ENCODE data around the gene CRYZ.

CRYZ gene

GRCh38 chr1:74732960-74733603 is at the start of gene CRYZ, which contains the start of gene TYW3:
Gene CRYZ (minus strand): TSS chr1:74733050. CDS start chr1:74724821, 8,229 bp downstream.
Gene TYW3 (plus strand): TSS chr1:74733152. CDS start chr1:74733245, 93 bp downstream.
- H3K4me3 ChIP-seq (ENCODE audit: low read length): peak within 1 kb of the TSS; percentile 51; the same call in 1 of the 2 replicates
- H3K4me1 ChIP-seq (ENCODE audit: control insufficient read depth, insufficient read depth, low read length): peaks cover 2% of the 10 kb centered on the region; the same call in 1 of the 2 replicates
- peak; percentile 35 for DNase-seq (ENCODE audit: low read depth, low spot score)
- H3K36me3 ChIP-seq (ENCODE audit: control insufficient read depth, insufficient read depth, low read length): peaks cover 5% of the 10 kb centered on the region; the same call in 1 of the 2 replicates
- no peaks in the 10 kb centered on the region for H3K27me3 ChIP-seq (ENCODE audit: control insufficient read depth, insufficient read depth, low read length)
- no CpG with 5 or more reads among the region's 30 CpGs for WGBS (ENCODE audit: insufficient coverage, insufficient read length)
- H3K27ac ChIP-seq (ENCODE audit: low read length): no peak within 1 kb of the TSS
- H3K9me3 ChIP-seq (ENCODE audit: control insufficient read depth, insufficient read depth, low read length): no peaks in the 10 kb centered on the region

GRCh38 chr1:74780594-74780993 is 47.7 kb upstream of the CRYZ start:
- DNase-seq (ENCODE audit: low read depth, low spot score): no peak
- H3K27me3 ChIP-seq (ENCODE audit: control insufficient read depth, insufficient read depth, low read length): no peaks in the 10 kb centered on the region
- no CpG with 5 or more reads among the region's 2 CpGs for WGBS (ENCODE audit: insufficient coverage, insufficient read length)
- H3K4me1 ChIP-seq (ENCODE audit: control insufficient read depth, insufficient read depth, low read length): no peaks in the 10 kb centered on the region
- H3K27ac ChIP-seq (ENCODE audit: low read length): no peak overlapping the region
- H3K9me3 ChIP-seq (ENCODE audit: control insufficient read depth, insufficient read depth, low read length): no peaks in the 10 kb centered on the region
- H3K4me3 ChIP-seq (ENCODE audit: low read length): no peak overlapping the region
- no peaks in the 10 kb centered on the region for H3K36me3 ChIP-seq (ENCODE audit: control insufficient read depth, insufficient read depth, low read length)

- Histone ChIP-seq H3K27ac (ENCODE audit: low read length) (no peak overlapping the region), H3K36me3 (ENCODE audit: control insufficient read depth, insufficient read depth, low read length) (no peaks in the 10 kb centered on the region), H3K4me1 (ENCODE audit: control insufficient read depth, insufficient read depth, low read length) (no peaks in the 10 kb centered on the region), H3K27me3 (ENCODE audit: control insufficient read depth, insufficient read depth, low read length) (no peaks in the 10 kb centered on the region), H3K9me3 (ENCODE audit: control insufficient read depth, insufficient read depth, low read length) (no peaks in the 10 kb centered on the region), H3K4me3 (ENCODE audit: low read length) (no peak overlapping the region)
- DNase-seq (ENCODE audit: low read depth, low spot score): no peak
These were observed 46.9 kb upstream of the CRYZ start for GRCh38 chr1:74779750-74780149.

GRCh38 chr1:74777525-74777924 is 44.7 kb upstream of the CRYZ start:
- H3K36me3 ChIP-seq (ENCODE audit: control insufficient read depth, insufficient read depth, low read length): no peaks in the 10 kb centered on the region
- H3K27me3 ChIP-seq (ENCODE audit: control insufficient read depth, insufficient read depth, low read length): no peaks in the 10 kb centered on the region
- no CpG with 5 or more reads among the region's 1 CpG for WGBS (ENCODE audit: insufficient coverage, insufficient read length)
- H3K4me3 ChIP-seq (ENCODE audit: low read length): no peak overlapping the region
- no peak for DNase-seq (ENCODE audit: low read depth, low spot score)
- no peak overlapping the region for H3K27ac ChIP-seq (ENCODE audit: low read length)
- no peaks in the 10 kb centered on the region for H3K9me3 ChIP-seq (ENCODE audit: control insufficient read depth, insufficient read depth, low read length)
- H3K4me1 ChIP-seq (ENCODE audit: control insufficient read depth, insufficient read depth, low read length): no peaks in the 10 kb centered on the region

GRCh38 chr1:74775735-74776134 is 42.9 kb upstream of the CRYZ start:
- DNase-seq (ENCODE audit: low read depth, low spot score): no peak
- H3K4me1 ChIP-seq (ENCODE audit: control insufficient read depth, insufficient read depth, low read length): no peaks in the 10 kb centered on the region
- WGBS (ENCODE audit: insufficient coverage, insufficient read length): no CpG with 5 or more reads among the region's 2 CpGs
- H3K36me3 ChIP-seq (ENCODE audit: control insufficient read depth, insufficient read depth, low read length): no peaks in the 10 kb centered on the region
- no peaks in the 10 kb centered on the region for H3K9me3 ChIP-seq (ENCODE audit: control insufficient read depth, insufficient read depth, low read length)
- no peaks in the 10 kb centered on the region for H3K27me3 ChIP-seq (ENCODE audit: control insufficient read depth, insufficient read depth, low read length)
- no peak overlapping the region for H3K4me3 ChIP-seq (ENCODE audit: low read length)
- H3K27ac ChIP-seq (ENCODE audit: low read length): no peak overlapping the region

- no CpG with 5 or more reads among the region's 2 CpGs for WGBS (ENCODE audit: insufficient coverage, insufficient read length)
- Histone ChIP-seq H3K4me1 (ENCODE audit: control insufficient read depth, insufficient read depth, low read length) (no peaks in the 10 kb centered on the region), H3K36me3 (ENCODE audit: control insufficient read depth, insufficient read depth, low read length) (no peaks in the 10 kb centered on the region), H3K4me3 (ENCODE audit: low read length) (no peak overlapping the region), H3K27ac (ENCODE audit: low read length) (no peak overlapping the region), H3K9me3 (ENCODE audit: control insufficient read depth, insufficient read depth, low read length) (no peaks in the 10 kb centered on the region), H3K27me3 (ENCODE audit: control insufficient read depth, insufficient read depth, low read length) (no peaks in the 10 kb centered on the region)
- no peak for DNase-seq (ENCODE audit: low read depth, low spot score)
These were observed 40.7 kb upstream of the CRYZ start for GRCh38 chr1:74773582-74773981.

- H3K9me3 ChIP-seq (ENCODE audit: control insufficient read depth, insufficient read depth, low read length): no peaks in the 10 kb centered on the region
- WGBS (ENCODE audit: insufficient coverage, insufficient read length): no CpG with 5 or more reads among the region's 1 CpG
- H3K27ac ChIP-seq (ENCODE audit: low read length): no peak overlapping the region
- no peak overlapping the region for H3K4me3 ChIP-seq (ENCODE audit: low read length)
- H3K27me3 ChIP-seq (ENCODE audit: control insufficient read depth, insufficient read depth, low read length): no peaks in the 10 kb centered on the region
- no peak for DNase-seq (ENCODE audit: low read depth, low spot score)
- no peaks in the 10 kb centered on the region for H3K4me1 ChIP-seq (ENCODE audit: control insufficient read depth, insufficient read depth, low read length)
- H3K36me3 ChIP-seq (ENCODE audit: control insufficient read depth, insufficient read depth, low read length): no peaks in the 10 kb centered on the region
These were observed 40.1 kb upstream of the CRYZ start for GRCh38 chr1:74772945-74773344.

GRCh38 chr1:74771913-74772515 is 39.2 kb upstream of the CRYZ start:
- no CpG with 5 or more reads among the region's 7 CpGs for WGBS (ENCODE audit: insufficient coverage, insufficient read length)
- DNase-seq (ENCODE audit: low read depth, low spot score): no peak
- Histone ChIP-seq H3K27ac (ENCODE audit: low read length) (no peak overlapping the region), H3K9me3 (ENCODE audit: control insufficient read depth, insufficient read depth, low read length) (no peaks in the 10 kb centered on the region), H3K4me1 (ENCODE audit: control insufficient read depth, insufficient read depth, low read length) (no peaks in the 10 kb centered on the region), H3K4me3 (ENCODE audit: low read length) (no peak overlapping the region), H3K27me3 (ENCODE audit: control insufficient read depth, insufficient read depth, low read length) (no peaks in the 10 kb centered on the region), H3K36me3 (ENCODE audit: control insufficient read depth, insufficient read depth, low read length) (no peaks in the 10 kb centered on the region)

GRCh38 chr1:74767490-74767889 is 34.6 kb upstream of the CRYZ start:
- Histone ChIP-seq H3K27me3 (ENCODE audit: control insufficient read depth, insufficient read depth, low read length) (no peaks in the 10 kb centered on the region), H3K36me3 (ENCODE audit: control insufficient read depth, insufficient read depth, low read length) (no peaks in the 10 kb centered on the region), H3K27ac (ENCODE audit: low read length) (no peak overlapping the region), H3K4me1 (ENCODE audit: control insufficient read depth, insufficient read depth, low read length) (no peaks in the 10 kb centered on the region), H3K4me3 (ENCODE audit: low read length) (no peak overlapping the region), H3K9me3 (ENCODE audit: control insufficient read depth, insufficient read depth, low read length) (no peaks in the 10 kb centered on the region)
- DNase-seq (ENCODE audit: low read depth, low spot score): no peak
- WGBS (ENCODE audit: insufficient coverage, insufficient read length): no CpG with 5 or more reads among the region's 3 CpGs

- H3K4me1 ChIP-seq (ENCODE audit: control insufficient read depth, insufficient read depth, low read length): no peaks in the 10 kb centered on the region
- H3K36me3 ChIP-seq (ENCODE audit: control insufficient read depth, insufficient read depth, low read length): no peaks in the 10 kb centered on the region
- H3K4me3 ChIP-seq (ENCODE audit: low read length): no peak overlapping the region
- no peak overlapping the region for H3K27ac ChIP-seq (ENCODE audit: low read length)
- H3K27me3 ChIP-seq (ENCODE audit: control insufficient read depth, insufficient read depth, low read length): no peaks in the 10 kb centered on the region
- no peaks in the 10 kb centered on the region for H3K9me3 ChIP-seq (ENCODE audit: control insufficient read depth, insufficient read depth, low read length)
- WGBS (ENCODE audit: insufficient coverage, insufficient read length): no CpG with 5 or more reads among the region's 2 CpGs
- no peak for DNase-seq (ENCODE audit: low read depth, low spot score)
These were observed 33.7 kb upstream of the CRYZ start for GRCh38 chr1:74766579-74766978.

- no peak overlapping the region for H3K27ac ChIP-seq (ENCODE audit: low read length)
- no peak overlapping the region for H3K4me3 ChIP-seq (ENCODE audit: low read length)
- no peaks in the 10 kb centered on the region for H3K4me1 ChIP-seq (ENCODE audit: control insufficient read depth, insufficient read depth, low read length)
- no CpG with 5 or more reads among the region's 4 CpGs for WGBS (ENCODE audit: insufficient coverage, insufficient read length)
- H3K27me3 ChIP-seq (ENCODE audit: control insufficient read depth, insufficient read depth, low read length): no peaks in the 10 kb centered on the region
- no peaks in the 10 kb centered on the region for H3K36me3 ChIP-seq (ENCODE audit: control insufficient read depth, insufficient read depth, low read length)
- DNase-seq (ENCODE audit: low read depth, low spot score): no peak
- no peaks in the 10 kb centered on the region for H3K9me3 ChIP-seq (ENCODE audit: control insufficient read depth, insufficient read depth, low read length)
These were observed 31.0 kb upstream of the CRYZ start for GRCh38 chr1:74763807-74764206.
